HG03045 (cell line): ENCODE measurements around the gene BHMT2.
A peak's percentile ranks its signal among the peaks of the same experiment; 100 is the strongest.

Experiments used
- ATAC-seq: cut with Tn5 transposase; IDR thresholded peaks from one replicate; pipeline ENCODE4 v1.9.1; 2021; ENCODE audit warnings: mild to moderate bottlenecking, moderate library complexity; ENCODE audit not compliant: unreplicated experiment

BHMT2 gene

GRCh38 chr5:79119486-79119885 lies 49.9 kb downstream of the BHMT2 start:
- ATAC-seq, result no peak

GRCh38 chr5:79120221-79120620 lies 50.7 kb downstream of the BHMT2 start:
- ATAC-seq, result no peak

GRCh38 chr5:79122973-79123372 lies 53.4 kb downstream of the BHMT2 start:
- ATAC-seq, result no peak

GRCh38 chr5:79124607-79125006 lies 55.0 kb downstream of the BHMT2 start:
- no peak for ATAC-seq

- no peak for ATAC-seq
These were observed 61.2 kb downstream of the BHMT2 start for GRCh38 chr5:79130781-79131180.

- ATAC-seq, result no peak
These were observed 63.6 kb downstream of the BHMT2 start for GRCh38 chr5:79133121-79133656.

GRCh38 chr5:79133657-79134451 lies 64.3 kb downstream of the BHMT2 start:
- no peak for ATAC-seq

GRCh38 chr5:79135790-79136553 lies 66.4 kb downstream of the BHMT2 start:
- peak; percentile 72 for ATAC-seq

GRCh38 chr5:79136618-79137017 lies 67.1 kb downstream of the BHMT2 start:
- no peak for ATAC-seq
